ENCODE data around the gene IL3.

The IL3 gene

GRCh38 chr5:132095077-132095410 is 34.6 kb downstream of the IL3 start:
- no peak for TF ChIP-seq CTCF (IDR thresholded peaks at IDR 0.05; ENCODE audit: low read depth, low read length, missing control alignments)
- no peak overlapping the region for H3K4me3 ChIP-seq (ENCODE audit: low read depth, low read length)
- DNase-seq (ENCODE audit: low read depth) = no peak
- in situ Hi-C loops (cut with HindIII; ENCODE audit: low sequenced_read_pairs) = no loop called here

- no peak for TF ChIP-seq CTCF (IDR thresholded peaks at IDR 0.05; ENCODE audit: low read depth, low read length, missing control alignments)
- no peak for DNase-seq (ENCODE audit: low read depth)
- H3K4me3 ChIP-seq (ENCODE audit: low read depth, low read length) = no peak overlapping the region
These were observed 35.0 kb downstream of the IL3 start for GRCh38 chr5:132095424-132095972.

GRCh38 chr5:132096904-132097303 is 36.4 kb downstream of the IL3 start:
- H3K4me3 ChIP-seq (ENCODE audit: low read depth, low read length) = no peak overlapping the region
- no peak for TF ChIP-seq CTCF (IDR thresholded peaks at IDR 0.05; ENCODE audit: low read depth, low read length, missing control alignments)
- in situ Hi-C loops (cut with HindIII; ENCODE audit: low sequenced_read_pairs) = no loop called here
- DNase-seq (ENCODE audit: low read depth) = no peak

More at GRCh38 chr5:132095424-132095972, 35.0 kb downstream of the IL3 start:
- in situ Hi-C loops (cut with HindIII; ENCODE audit: low sequenced_read_pairs) = no loop called here

GRCh38 chr5:132098151-132098594 is 37.7 kb downstream of the IL3 start:
- TF ChIP-seq CTCF (IDR thresholded peaks at IDR 0.05; ENCODE audit: low read depth, low read length, missing control alignments) = no peak
- DNase-seq (ENCODE audit: low read depth) = no peak
- in situ Hi-C loops (cut with HindIII; ENCODE audit: low sequenced_read_pairs) = no loop called here
- H3K4me3 ChIP-seq (ENCODE audit: low read depth, low read length) = no peak overlapping the region

- TF ChIP-seq CTCF (IDR thresholded peaks at IDR 0.05; ENCODE audit: low read depth, low read length, missing control alignments) = no peak
- no peak for DNase-seq (ENCODE audit: low read depth)
- in situ Hi-C loops (cut with HindIII; ENCODE audit: low sequenced_read_pairs) = no loop called here
- H3K4me3 ChIP-seq (ENCODE audit: low read depth, low read length) = no peak overlapping the region
These were observed 38.2 kb downstream of the IL3 start for GRCh38 chr5:132098621-132099020.

- no peak for TF ChIP-seq CTCF (IDR thresholded peaks at IDR 0.05; ENCODE audit: low read depth, low read length, missing control alignments)
- DNase-seq (ENCODE audit: low read depth) = no peak
- no peak overlapping the region for H3K4me3 ChIP-seq (ENCODE audit: low read depth, low read length)
- in situ Hi-C loops (cut with HindIII; ENCODE audit: low sequenced_read_pairs) = no loop called here
These were observed 38.8 kb downstream of the IL3 start for GRCh38 chr5:132099076-132099748.
